Measurements from ENCODE around the gene TCHH.

The TCHH gene

GRCh38 chr1:152061952-152062351 lies 53.3 kb downstream of the TCHH start:
- no peak for DNase-seq (ENCODE audit: low read depth in 2 of 3, low spot score in 1 of 3)
